HG02885 (cell line): Measurements from ENCODE around the gene NINJ1.
"Not testable (repeated sequence)": the region's sequence is repeated elsewhere in the genome, so short reads cannot be mapped to it uniquely, and the experiment has no call there.

ENCODE experiments used
- ATAC-seq: cut with Tn5 transposase; IDR thresholded peaks from one replicate; pipeline ENCODE4 v1.9.1; 2021; ENCODE audit warnings: mild to moderate bottlenecking; ENCODE audit not compliant: unreplicated experiment, poor library complexity

Gene NINJ1

DNA sequence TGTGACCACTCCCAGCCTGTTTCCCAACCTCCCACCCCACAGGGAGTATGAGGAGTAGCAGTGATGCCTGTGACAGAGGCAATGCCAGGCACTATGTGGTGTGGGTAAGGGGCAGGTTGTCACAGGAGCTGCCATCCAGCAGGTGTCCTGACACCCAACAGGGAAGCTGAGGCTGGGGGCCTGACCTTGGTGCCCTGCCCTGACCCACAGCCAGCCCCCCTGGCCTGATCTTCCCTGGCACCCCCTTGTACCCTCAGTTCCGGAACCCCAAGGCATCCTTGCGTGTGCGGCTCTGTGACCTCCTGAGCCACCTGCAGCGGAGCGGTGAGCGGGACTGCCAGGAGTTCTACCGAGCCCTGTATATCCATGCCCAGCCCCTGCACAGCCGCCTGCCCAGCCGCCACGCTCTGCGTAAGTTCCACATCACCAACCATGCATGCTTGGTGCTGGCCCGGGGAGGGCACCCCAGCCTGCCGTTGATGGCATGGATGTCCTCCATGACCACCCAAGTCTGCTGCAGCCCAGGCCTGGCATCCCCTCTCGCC lies 23.7 kb downstream of the NINJ1 start:
- no peak for ATAC-seq

DNA sequence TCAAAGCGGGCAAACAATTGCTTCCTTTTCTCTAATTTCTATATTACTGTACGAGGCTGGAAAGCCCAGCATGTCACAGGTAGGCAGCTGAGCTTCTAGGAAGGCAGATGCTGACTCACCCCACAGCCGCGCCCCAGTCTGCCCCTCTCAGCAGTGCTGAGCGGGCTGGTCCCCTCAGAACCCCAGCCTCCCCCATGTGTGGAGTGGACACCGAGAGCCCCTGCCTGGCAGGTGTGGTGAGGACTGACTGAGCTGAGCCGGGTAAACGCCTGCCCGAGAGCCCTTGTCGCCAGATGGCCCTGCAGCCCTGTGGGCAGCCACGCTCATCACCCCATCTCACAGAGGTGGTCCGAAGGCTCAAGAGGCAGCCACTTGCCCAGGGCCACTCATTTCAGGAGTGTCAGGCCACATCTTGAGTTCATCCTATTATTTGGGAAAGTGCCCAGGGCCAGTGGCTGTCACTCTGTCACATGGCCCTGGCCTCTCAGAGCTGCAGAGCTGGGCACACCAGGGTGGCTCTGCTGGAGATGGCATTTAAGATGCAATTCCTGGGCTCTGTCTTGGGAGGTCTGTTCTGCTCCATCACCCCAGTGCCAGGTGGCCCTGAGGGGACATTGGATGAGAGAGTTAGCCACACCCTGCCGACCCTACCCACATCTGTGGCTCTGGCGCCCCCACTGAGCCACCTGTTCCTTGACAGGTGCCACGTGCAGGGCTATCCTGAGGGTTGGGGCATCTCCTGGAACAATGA lies 25.6 kb downstream of the NINJ1 start:
- ATAC-seq, result no peak

DNA sequence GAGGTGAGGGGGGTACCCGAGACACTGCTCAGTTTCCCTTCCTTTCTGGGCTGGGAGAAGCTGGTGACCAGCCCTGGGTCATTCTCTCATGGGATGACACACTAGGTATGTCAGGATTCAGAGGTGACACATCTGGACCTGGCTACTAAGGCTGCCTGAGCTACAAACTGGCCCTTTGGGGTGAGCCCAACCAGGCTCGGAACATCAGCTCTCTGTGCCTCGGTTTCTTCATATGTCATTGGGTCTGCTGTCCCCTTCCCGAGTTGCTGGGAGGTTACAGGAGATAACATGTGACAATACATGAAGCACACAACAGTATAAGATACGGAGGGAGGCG lies 26.3 kb downstream of the NINJ1 start:
- no peak for ATAC-seq

DNA sequence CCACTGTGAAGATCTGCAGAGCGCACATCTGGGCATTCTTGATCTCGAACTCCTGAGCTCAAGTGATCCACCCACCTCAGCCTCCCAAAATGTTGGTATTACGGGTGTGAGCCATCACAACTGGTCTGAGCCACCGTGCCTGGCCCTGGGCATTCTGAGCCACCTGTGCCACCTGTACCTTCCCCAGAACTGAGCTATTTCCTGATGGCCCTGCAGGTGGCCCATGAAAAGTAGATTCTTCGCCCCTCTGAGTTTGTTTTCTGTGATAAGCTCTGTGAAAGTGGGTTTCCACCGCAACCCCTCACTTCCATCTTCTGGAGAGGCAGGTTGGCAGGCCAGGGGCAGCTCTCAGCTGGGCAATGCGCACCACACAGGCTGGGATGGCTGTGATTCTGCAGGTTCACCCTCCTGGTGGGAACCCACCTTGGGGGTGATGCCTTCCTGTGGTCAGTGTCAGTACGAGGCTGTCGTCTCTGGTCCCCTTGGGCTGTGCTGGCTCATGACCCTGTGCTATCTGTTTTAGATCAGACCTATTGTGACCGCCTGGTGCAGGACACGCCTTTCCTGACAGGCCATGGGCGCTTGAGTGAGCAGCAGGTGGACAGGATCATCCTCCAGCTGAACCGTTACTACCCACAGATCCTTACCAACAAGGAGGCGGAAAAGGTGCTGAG lies 26.8 kb downstream of the NINJ1 start:
- ATAC-seq, result no peak

DNA sequence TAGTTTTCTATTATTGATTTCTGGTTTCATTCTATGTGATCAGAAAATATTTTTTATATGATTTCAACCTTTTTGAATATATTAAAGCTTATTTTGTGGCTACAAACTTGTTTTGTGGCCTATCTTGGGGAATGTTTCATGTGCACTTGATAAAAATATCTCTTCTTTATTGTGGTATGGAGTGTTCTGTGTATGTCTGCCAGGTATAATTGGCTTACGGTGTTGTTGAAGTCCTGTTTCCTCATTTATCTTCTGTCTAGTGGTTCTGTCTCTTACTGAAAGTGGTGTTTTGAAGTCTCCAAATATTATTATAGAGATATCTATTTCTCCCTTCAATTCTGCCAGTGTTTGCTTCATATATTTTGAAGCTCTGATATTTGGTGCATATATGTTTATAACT lies 28.4 kb downstream of the NINJ1 start:
- no peak for ATAC-seq

DNA sequence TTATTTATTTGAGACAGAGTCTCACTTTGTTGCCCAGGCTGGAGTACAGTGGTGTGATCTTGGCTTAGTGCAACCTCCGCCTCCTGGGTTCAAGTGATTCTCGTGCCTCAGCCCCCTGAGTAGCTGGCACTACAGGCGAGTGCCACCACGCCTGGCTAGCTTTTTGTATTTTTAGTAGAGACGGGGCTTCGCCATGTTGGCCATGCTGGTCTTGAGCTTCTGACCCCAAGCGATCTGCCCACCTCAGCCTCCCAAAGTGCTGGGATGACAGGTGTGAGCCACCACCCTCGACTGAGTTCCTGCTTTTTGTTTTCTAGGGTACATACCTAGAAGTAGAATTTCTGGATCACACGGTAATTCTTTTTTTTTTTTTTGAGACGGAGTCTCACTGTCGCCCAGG lies 33.0 kb downstream of the NINJ1 start:
- not testable (repeated sequence) for ATAC-seq

DNA sequence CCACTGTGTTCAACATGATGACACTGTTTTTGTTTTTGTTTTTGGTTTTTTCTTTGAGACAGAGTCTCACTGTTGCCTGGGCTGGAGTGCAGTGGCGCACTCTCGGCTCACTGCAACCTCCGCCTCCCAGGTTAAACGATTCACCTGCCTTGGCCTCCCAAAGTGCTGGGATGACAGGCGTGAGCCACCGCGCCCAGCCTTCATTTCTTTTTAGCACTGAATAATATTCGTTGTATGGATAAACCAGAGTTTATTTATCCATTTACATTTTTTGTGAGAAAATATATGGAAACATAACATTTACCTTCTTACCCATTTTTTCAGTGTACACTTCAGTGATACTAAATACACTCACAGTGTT lies 33.8 kb downstream of the NINJ1 start:
- no peak for ATAC-seq

DNA sequence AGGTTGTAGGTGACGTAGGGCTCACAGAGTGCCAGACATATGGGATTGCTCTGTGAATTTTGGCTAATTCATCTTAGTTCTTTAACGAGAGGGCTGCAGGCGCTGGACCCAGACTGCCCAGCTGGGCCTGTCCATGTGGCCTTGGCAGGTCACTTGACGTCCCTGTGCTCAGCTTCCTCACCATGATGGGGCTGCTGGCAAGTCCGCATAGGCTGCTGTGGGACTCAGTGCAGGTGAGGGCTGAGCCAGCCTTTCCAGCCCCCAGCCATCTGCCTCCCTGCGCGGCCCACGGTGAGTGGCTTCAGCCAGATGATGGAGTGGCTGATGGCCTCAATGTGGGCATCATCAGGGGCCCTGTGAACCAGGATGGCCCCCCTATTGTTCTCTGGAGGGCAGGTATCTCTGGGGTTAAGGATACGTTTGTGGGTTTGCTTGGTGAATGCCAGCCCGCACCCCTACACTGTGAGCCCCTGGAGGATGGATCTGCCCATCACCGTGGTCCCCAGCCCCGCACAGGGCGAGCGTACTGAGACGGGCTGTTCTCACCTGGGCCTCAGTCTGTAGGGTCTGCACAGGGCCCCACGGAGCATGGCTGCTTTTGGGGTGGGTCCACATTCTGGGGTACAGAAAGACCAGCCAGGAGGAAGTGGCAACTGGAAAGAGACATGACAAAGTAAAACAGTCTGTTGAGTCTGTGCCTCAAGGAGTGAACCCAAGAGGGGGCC lies 34.3 kb downstream of the NINJ1 start:
- ATAC-seq, result no peak

DNA sequence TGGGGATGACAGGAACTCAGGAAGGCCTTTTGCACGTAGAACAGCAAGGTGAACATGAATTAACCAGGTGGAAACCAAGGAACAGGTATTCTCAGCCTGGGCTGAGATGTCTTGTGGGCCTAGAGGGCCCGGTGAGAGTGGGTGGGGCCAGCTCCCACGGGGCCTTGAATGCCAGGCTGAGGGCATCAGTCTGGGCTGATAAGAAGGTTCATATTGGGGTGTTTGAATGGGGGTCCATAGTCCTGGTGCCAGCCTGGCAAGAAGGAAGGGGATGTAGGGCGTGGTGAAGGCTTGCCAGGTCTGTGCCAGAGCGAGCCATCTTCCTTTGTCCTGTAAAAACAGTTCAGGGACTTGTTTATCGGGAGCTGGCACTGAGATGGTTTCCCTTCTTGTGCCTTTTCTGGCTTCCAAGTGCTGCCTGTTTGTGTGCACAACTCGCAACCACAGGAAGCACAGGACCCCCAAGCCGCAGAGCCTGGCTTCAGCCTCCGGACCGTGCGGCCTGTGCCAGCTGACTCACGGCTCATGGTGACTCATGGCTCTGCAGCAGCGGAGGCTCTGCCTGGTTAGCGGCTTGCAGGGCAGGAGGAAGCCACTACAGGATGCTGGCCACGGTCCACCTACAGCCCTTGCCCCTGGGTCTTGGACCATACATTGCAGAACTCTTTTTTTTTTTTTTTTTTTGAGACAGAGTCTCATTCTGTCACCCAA lies 35.7 kb downstream of the NINJ1 start:
- ATAC-seq, result no peak

DNA sequence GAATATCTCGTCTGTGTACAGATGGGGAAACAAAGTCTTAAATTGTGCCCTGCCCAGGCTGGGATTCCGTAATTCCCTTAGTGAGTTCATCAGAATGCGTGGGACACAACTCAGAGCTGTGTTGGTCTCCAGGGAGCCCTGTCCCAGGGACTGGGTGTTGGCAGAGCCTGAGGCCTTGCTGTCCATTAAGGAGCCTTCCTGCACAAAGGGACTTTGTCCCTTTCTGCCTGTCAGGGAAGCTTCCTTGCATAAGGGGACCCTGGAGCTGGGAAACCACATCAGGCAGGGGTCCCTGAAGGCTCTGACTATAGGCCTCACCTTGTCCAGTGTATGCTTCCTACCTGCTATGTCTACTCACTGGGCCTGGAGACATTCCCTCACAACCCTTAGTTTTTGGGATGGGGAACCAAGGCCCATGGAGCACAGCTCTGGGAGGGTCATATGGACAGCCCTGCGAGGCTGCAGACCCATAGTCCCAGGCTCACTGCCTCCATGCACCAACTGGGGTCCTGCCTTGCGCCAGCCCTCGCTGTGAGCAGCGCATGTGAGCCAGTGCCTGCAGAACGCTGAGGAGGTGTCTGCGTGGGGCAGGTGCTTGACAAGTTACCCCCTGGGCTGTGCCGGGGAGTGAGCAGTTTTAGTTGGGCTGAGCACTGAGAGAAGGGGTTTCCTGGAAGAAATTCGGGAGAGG lies 36.4 kb downstream of the NINJ1 start:
- ATAC-seq, result no peak

DNA sequence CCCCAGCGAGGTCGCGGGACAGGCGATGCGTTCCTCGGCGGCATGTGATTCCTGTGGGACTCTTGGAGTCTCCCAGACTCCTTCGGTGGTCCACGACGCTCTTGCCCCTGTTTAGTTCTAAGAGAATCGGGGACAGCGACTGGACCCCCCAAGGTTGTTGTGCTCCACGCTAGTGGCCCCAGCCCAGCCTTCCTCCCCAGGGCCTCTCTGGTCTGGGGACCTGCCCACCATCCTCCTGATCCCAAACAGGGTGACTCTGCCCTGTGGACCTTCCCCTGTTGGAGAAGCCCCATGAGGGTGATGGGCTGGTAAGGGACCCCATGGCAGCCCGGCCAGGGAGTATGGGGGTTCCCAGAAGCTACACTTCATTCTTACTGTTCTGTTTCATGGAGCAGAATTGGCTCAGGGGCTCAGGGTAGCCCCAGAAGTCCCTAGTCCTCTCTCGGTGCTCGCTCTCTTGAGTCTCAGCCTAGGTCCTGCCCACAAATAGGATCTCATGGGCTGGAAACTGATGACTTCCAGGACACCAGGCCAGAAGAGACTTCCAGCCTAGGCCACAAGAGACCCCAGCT lies 37.2 kb downstream of the NINJ1 start:
- ATAC-seq, result no peak

DNA sequence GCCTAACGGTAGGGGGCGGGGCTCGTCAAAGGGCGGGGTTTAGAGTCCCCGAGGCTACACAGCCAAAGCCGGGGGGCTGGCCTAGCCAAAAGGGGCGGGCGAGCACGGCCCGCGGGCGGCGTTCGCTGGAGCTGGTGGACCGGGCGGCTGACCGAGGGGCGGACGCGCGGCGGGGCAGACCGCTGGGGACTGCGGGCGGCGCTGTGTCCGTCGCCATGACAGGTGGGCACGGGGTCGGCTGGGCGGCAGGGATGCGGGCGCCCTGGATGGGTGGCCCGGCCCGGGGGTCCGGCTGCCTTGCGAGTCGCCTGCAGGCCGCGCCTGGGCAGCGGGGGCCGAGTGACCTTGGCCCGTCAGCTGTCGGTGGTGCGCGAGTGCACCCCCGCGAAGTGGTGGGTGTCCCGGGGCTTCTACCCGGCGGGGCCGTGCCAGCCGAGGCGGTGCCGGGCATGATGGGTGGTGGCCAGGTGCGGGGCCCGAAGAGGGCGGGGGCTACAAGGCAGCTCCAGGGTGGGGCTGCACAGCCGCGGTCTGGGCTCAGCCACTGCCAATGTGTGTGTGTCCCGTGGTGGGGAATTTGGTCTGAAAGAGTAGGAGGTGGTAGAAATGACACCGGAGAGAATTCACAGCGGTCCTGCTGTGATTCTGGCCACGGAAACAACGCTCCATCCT lies 37.8 kb downstream of the NINJ1 start, which contains the start of gene CARD19:
Gene CARD19, plus strand, starts transcription at position 87 of the 672 bp plus-strand sequence. Its CDS starts 129 bp downstream, at position 216.
- peak; percentile 16 for ATAC-seq

DNA sequence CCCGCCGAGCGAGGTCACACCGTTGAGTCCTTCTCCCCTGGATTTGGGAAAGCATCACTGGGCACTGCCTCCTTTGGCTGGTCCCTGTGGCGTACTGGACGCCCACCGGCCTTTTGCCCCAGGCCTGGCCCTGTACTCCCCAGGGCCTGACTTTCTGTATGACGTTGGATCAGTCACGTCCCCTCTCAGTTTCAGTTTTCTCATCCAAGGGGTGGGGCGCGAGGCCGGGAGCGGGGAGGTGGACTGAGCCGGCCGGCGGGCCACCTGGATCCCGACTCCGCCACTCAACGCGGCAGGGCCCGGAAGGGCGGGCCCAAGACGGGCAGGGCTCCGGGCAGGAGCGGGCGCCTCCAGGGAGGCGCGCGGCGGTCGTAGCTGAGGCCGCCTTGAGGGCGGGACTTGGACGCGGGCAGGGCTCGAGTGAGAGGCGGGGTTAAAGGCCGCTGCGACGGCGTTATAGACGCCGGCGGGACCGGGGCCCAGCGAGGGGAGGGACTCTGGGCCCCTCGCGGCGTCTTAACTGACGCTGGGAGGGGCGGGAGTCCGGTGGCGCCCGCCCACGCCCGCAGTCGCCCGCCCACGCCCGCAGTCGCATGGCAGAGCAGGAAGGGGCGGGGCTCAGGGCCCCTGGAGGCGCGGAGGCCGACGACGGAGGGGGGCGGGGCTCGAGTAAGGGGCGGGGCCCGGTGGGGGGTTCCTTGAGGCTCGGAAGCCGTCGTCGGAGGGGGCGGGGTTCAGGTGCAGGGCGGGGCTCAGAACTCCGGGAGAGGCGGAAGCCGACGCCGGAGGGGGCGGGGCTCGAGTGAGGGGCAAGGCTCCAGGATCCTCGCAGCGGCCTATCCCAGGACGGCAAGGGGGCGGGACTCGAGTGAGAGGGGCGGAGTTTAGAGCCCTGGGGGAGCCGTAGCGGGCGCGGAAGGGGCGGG lies 38.6 kb downstream of the NINJ1 start:
- ATAC-seq, result peak; percentile 69

DNA sequence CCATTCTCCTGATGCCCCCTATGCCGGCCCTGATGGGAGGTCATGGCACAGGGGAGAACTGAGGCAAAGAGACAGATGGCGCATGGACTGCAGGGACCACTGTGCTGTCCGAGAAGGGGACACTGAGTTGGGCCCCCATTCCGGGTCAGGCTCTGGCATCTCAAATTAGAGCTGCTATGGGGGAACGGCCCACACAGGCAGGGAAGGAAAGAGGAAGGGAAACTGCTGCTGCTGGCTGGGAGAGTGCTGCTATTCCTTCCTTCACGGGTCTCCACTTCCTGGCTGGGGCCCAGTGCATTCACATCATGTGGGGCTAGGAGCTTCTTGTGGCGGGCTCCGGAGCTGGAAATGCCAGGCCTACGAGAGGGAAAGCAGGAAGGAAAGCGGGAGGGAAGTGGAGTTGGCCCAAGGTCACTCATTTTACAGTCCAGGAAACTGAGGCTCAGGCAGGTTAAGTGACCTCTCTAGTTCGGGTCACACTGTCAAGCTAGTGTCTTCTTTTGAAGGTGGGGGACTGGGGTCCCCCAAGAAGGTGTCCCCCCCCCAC lies 39.3 kb downstream of the NINJ1 start:
- peak; percentile 12 for ATAC-seq

DNA sequence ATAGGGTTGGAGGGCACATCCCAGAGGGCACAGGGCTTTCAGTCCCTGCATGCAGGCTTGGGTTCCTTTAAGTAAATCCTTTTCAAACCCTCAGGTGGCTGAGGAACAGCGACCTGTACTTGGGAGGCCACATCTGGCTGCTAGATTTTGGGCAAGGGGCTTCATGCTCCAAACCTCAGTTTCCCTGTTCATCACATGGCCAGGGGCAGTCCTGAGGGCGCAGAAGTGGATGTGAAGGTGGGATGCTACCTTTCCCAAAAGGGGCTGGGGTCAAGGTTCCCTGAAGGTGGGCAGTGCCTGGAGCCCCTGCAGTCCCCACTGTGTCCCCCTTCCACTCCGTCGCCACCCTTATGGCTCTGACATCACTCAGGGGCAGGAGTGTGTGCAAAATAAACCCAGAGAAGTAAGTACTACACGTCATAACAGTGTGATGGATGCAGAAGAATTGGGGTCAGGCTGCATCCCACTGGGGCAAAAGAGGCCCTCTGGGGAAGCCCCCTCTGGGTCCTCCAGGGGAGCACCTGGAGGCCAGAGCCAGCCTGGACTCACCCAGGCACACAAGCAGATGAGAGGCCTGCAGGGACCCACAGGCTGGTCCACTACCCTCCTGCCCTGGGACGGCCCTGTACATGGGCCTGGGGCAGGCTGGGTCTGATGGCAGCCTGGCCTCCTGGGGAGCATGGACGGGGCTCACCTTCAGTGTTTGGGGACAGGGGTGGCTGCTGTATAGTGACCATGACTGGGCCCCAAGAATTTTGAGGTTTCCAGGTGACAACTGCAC lies 40.0 kb downstream of the NINJ1 start:
- ATAC-seq, result no peak

DNA sequence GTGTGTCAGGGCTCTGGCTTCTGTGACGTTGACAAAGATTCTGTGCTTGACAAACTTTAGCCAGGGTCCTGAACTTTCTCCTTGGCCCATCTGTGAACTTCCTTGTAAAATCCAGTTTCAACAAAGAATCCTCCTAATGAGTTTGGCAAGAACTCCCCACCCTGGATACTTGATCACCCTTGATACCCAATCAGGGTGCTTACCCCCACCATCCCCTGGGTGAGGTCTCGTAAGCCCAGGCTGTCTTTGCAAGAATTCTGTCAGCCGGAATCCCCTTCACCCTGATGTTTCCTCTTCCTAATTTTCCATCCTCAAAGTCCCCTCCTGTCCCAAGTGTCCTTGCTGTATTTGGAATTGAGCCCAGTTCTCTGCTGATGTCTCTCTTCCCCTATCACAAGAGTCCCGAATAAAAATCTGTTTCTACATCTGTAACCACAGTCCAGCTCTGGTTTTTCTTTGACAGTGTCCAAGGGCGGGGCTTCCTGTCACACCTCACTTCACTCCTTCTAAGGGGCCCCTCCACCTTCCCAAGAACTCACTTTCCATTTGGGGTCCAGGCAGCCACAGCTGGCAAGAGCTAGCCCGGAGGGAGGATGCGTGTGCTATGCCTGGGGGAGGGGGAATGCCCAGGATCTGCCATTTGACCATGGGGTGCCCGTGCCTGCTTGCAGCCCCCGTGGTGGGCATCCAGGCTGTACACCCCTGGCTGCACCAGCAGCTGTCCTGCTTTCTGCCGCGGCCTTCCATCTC lies 40.7 kb downstream of the NINJ1 start:
- ATAC-seq, result no peak
